A673 (cell line): Measurements from ENCODE around the gene STMP1.

Experiments
- EZH2 ChIP-seq: fragments of 200-600 bp; sonication (generic); IDR thresholded peaks from 2 replicates; pipeline ENCODE4 v1.6.1; 2017; ENCODE audit warnings: borderline replicate concordance, low read depth, mild to moderate bottlenecking, mixed read lengths, antibody characterized with exemption, low read length; ENCODE audit not compliant: poor library complexity, severe bottlenecking
- TF ChIP-seq, protein P1 (sequence below): fragments of 300-800, 200-600 bp; sonication (generic); conservative IDR thresholded peaks from 2 replicates; pipeline ENCODE4 v1.5.1; 2017; ENCODE audit warnings: low read depth, mild to moderate bottlenecking, antibody characterized with exemption, low read length, moderate library complexity, mixed read lengths

DNA sequence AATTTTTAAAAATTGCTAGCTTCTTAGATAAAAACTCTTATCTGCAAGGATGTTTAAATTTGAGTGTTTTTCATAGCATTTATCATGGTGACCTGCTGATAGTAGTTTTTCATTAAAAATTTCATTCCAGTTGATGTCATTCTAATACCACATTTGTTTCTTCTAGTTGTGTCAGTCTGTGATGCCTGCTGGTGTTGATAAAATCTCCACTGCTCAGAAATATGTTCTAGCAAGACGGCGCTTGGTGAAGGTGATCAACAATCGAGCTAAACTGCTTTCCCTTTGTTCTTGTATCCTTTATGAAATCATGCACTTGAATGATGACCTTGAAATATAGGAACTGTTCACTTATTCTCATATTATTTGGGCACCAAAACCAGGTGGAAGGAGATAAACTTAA, 17.6 kb upstream of the STMP1 start:
- no peak for TF ChIP-seq EZH2
- TF ChIP-seq, protein P1, sequence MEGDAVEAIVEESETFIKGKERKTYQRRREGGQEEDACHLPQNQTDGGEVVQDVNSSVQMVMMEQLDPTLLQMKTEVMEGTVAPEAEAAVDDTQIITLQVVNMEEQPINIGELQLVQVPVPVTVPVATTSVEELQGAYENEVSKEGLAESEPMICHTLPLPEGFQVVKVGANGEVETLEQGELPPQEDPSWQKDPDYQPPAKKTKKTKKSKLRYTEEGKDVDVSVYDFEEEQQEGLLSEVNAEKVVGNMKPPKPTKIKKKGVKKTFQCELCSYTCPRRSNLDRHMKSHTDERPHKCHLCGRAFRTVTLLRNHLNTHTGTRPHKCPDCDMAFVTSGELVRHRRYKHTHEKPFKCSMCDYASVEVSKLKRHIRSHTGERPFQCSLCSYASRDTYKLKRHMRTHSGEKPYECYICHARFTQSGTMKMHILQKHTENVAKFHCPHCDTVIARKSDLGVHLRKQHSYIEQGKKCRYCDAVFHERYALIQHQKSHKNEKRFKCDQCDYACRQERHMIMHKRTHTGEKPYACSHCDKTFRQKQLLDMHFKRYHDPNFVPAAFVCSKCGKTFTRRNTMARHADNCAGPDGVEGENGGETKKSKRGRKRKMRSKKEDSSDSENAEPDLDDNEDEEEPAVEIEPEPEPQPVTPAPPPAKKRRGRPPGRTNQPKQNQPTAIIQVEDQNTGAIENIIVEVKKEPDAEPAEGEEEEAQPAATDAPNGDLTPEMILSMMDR = no peak
